ENCODE data around the gene FAM83F. TPM values are rescaled to one million over a fixed set of nuclear protein-coding genes. Genes with fewer than 3 reads are reported as not detected.
"Not testable (repeated sequence)": the region's sequence is repeated elsewhere in the genome, so short reads cannot be mapped to it uniquely, and the experiment has no call there.

Gene FAM83F
- polyA plus RNA-seq, 1 donor, result 10.7 TPM

- H3K4me3 ChIP-seq (ENCODE audit: low read length); H3K9me3 ChIP-seq (ENCODE audit: control insufficient read depth, low read depth, low read length); H3K36me3 ChIP-seq (ENCODE audit: control insufficient read depth, insufficient read depth, low read length); H3K27ac ChIP-seq (ENCODE audit: low read length); DNase-seq: not testable (repeated sequence)
- Histone ChIP-seq H3K4me1 (ENCODE audit: control insufficient read depth, insufficient read depth, low read length) (peaks cover 46% of the 10 kb centered on the region), H3K27me3 (ENCODE audit: control insufficient read depth, insufficient read depth, low read length) (peaks cover 12% of the 10 kb centered on the region)
- WGBS (ENCODE audit: insufficient coverage, low lambda C conversion rate), result 100% methylated on average over 1 of the region's 7 CpGs
Observed at GRCh38 chr22:39992894-39993293, 1.9 kb upstream of the FAM83F start.

DNA sequence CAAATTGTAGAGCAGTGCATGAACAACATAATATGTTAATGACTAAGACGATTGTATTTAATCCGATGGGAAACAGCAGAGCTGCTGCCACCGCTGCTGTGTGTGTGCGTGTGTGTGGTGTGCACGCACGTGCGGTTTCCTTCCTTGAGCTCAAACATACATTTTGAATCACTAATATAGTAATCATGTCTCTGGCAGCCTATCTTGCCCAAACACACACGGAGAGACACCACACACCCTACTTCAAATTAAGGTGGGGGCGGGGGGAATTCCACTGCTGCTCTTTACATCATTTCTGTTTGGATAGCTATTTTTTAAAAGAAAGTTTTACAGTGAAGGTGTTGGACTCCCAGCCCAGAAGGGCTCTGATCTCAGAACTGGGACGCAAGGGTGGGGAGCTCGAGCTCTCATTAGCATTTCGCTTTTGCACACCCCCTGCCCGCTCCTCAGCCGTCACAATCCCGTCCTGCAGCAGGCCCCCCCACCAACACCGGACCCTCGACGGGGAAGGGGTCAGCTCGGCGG lies 651 bp upstream of the FAM83F start:
- Histone ChIP-seq H3K27ac (ENCODE audit: low read length) (no peak overlapping the region), H3K27me3 (ENCODE audit: control insufficient read depth, insufficient read depth, low read length) (peaks cover 12% of the 10 kb centered on the region), H3K9me3 (ENCODE audit: control insufficient read depth, low read depth, low read length) (no peaks in the 10 kb centered on the region), H3K4me3 (ENCODE audit: low read length) (no peak overlapping the region), H3K4me1 (ENCODE audit: control insufficient read depth, insufficient read depth, low read length) (peaks cover 56% of the 10 kb centered on the region), H3K36me3 (ENCODE audit: control insufficient read depth, insufficient read depth, low read length) (no peaks in the 10 kb centered on the region)
- no CpG with 5 or more reads among the region's 20 CpGs for WGBS (ENCODE audit: insufficient coverage, low lambda C conversion rate)
- DNase-seq, result no peak

DNA sequence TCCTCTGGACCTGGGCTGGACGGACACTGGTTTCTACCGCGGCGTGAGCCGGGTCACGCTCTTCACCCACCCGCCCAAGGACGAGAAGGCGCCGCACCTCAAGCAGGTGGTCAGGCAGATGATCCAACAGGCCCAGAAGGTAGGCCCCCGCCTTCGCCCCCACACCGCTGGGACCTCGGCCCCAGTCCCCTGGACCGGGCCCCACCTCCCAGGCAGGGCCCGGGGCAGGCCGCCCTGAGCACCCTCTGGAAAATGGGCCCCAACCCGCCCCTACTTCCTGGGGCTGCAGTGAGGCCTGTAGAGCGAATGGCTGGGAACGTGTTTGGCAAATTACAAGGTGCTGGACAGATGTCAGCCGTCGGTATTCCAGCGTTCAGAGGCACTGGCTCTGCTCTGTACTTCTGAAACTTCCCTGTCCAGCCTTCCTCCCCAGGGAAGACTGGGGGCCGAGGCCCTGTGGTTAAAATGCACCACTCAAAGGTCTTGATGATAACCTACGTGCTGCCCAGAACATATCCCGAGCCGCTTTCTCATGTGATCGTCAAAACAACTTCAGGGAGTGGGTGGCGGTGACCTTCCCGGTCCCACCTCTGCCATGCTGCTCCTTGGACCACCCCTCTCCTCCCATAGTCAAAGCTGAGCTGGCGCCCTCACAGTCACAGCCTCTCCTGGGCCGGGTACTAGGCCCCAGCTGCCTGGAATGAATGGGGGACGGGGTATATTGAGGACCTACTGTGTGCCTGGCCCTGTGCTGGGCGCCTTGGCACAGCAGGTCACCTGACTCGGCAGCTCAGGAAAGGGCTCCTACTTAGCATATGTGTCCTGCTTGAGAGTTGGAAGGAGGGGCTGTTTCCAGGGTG lies 869 bp downstream of the FAM83F start:
- Histone ChIP-seq H3K9me3 (ENCODE audit: control insufficient read depth, low read depth, low read length) (no peaks in the 10 kb centered on the region), H3K27ac (ENCODE audit: low read length) (peak overlapping the region; percentile 66), H3K36me3 (ENCODE audit: control insufficient read depth, insufficient read depth, low read length) (no peaks in the 10 kb centered on the region), H3K4me1 (ENCODE audit: control insufficient read depth, insufficient read depth, low read length) (peaks cover 56% of the 10 kb centered on the region), H3K27me3 (ENCODE audit: control insufficient read depth, insufficient read depth, low read length) (peaks cover 12% of the 10 kb centered on the region), H3K4me3 (ENCODE audit: low read length) (peak overlapping the region; percentile 59)
- peak in 1 of 2 donors; percentile 75 for DNase-seq
- WGBS (ENCODE audit: insufficient coverage, low lambda C conversion rate), result no CpG with 5 or more reads among the region's 35 CpGs

DNA sequence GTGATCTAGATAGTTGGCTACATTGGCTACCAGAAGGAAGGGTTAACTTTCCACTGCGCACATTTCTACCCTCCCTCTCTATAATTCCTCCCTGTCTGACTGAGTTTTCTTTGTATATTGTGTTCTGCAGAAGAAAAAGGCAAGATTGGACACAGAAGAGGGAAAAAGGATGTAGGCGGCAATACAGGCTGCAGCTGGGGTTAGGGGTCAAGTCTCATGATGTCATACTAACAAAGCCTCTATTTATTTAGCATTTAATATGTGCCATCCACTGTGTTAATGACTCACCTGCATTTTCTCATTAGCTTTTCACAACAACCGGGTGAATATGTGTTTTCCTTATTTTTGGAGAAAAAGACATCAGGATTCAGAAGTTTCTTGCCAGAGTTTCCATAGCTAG lies 2.0 kb downstream of the FAM83F start:
- 50% methylated on average over 1 of the region's 3 CpGs for whole genome bisulfite sequencing (ENCODE audit: insufficient coverage, low lambda C conversion rate)
- DNase-seq, result no peak
- Histone ChIP-seq H3K4me1 (ENCODE audit: control insufficient read depth, insufficient read depth, low read length) (peaks cover 57% of the 10 kb centered on the region), H3K4me3 (ENCODE audit: low read length) (peak overlapping the region; percentile 59), H3K27ac (ENCODE audit: low read length) (peak overlapping the region; percentile 66), H3K9me3 (ENCODE audit: control insufficient read depth, low read depth, low read length) (no peaks in the 10 kb centered on the region), H3K27me3 (ENCODE audit: control insufficient read depth, insufficient read depth, low read length) (peaks cover 12% of the 10 kb centered on the region), H3K36me3 (ENCODE audit: control insufficient read depth, insufficient read depth, low read length) (no peaks in the 10 kb centered on the region)

- Histone ChIP-seq H3K27ac (ENCODE audit: low read length) (peak overlapping the region; percentile 80), H3K9me3 (ENCODE audit: control insufficient read depth, low read depth, low read length) (no peaks in the 10 kb centered on the region), H3K36me3 (ENCODE audit: control insufficient read depth, insufficient read depth, low read length) (no peaks in the 10 kb centered on the region), H3K4me1 (ENCODE audit: control insufficient read depth, insufficient read depth, low read length) (peaks cover 63% of the 10 kb centered on the region), H3K27me3 (ENCODE audit: control insufficient read depth, insufficient read depth, low read length) (peaks cover 12% of the 10 kb centered on the region), H3K4me3 (ENCODE audit: low read length) (peak overlapping the region; percentile 59)
- no peak for DNase-seq
- 100% methylated on average over 1 of the region's 3 CpGs for WGBS (ENCODE audit: insufficient coverage, low lambda C conversion rate)
Observed at GRCh38 chr22:39997421-39997820, 2.7 kb downstream of the FAM83F start.

GRCh38 chr22:39997939-39998726 lies 3.4 kb downstream of the FAM83F start:
- H3K27me3 ChIP-seq (ENCODE audit: control insufficient read depth, insufficient read depth, low read length), result peaks cover 12% of the 10 kb centered on the region
- peak overlapping the region; percentile 80 for H3K27ac ChIP-seq (ENCODE audit: low read length)
- peaks cover 64% of the 10 kb centered on the region for H3K4me1 ChIP-seq (ENCODE audit: control insufficient read depth, insufficient read depth, low read length)
- DNase-seq, result peak in 1 of 2 donors; percentile 68
- no peaks in the 10 kb centered on the region for H3K9me3 ChIP-seq (ENCODE audit: control insufficient read depth, low read depth, low read length)
- H3K36me3 ChIP-seq (ENCODE audit: control insufficient read depth, insufficient read depth, low read length), result no peaks in the 10 kb centered on the region
- H3K4me3 ChIP-seq (ENCODE audit: low read length), result no peak overlapping the region
- 83% methylated on average over 1 of the region's 11 CpGs for whole genome bisulfite sequencing (ENCODE audit: insufficient coverage, low lambda C conversion rate)

DNA sequence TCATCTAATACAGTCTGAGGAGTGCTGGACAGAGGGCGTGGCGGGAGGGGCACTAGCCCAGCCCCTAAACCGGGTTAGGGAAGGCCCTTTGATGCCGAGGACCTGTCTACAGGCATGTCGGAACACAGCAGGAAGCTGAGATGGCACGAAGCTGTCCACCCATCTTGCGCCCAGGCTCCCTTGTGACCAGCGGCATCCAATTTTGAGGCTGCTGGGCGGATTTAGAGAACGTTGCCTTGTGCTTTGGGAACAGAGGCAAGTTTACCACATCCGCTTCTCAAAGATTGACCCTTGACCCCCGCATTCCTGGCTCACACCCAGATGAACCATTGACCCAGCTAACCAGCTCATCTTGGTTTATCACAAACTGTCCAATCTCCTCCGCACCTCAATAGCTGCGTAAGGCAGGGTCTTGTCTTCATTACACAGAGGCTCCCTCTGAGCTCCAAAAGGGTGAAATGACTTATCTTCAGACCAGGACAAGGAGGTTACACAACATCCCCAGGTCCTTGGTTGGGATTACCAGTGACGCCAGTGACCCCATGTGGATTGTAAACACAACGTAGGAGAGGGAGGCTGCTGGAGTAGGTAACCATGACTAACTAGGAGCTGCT lies 4.5 kb downstream of the FAM83F start:
- Histone ChIP-seq H3K27ac (ENCODE audit: low read length) (peak overlapping the region; percentile 80), H3K36me3 (ENCODE audit: control insufficient read depth, insufficient read depth, low read length) (no peaks in the 10 kb centered on the region), H3K27me3 (ENCODE audit: control insufficient read depth, insufficient read depth, low read length) (peaks cover 6% of the 10 kb centered on the region), H3K9me3 (ENCODE audit: control insufficient read depth, low read depth, low read length) (no peaks in the 10 kb centered on the region), H3K4me1 (ENCODE audit: control insufficient read depth, insufficient read depth, low read length) (peaks cover 59% of the 10 kb centered on the region), H3K4me3 (ENCODE audit: low read length) (no peak overlapping the region)
- peak; percentile 84 to 93 for DNase-seq
- no CpG with 5 or more reads among the region's 16 CpGs for WGBS (ENCODE audit: insufficient coverage, low lambda C conversion rate)

GRCh38 chr22:40000171-40000570 lies 5.4 kb downstream of the FAM83F start:
- peaks cover 4% of the 10 kb centered on the region for H3K27me3 ChIP-seq (ENCODE audit: control insufficient read depth, insufficient read depth, low read length)
- peak overlapping the region; percentile 80 for H3K27ac ChIP-seq (ENCODE audit: low read length)
- H3K4me1 ChIP-seq (ENCODE audit: control insufficient read depth, insufficient read depth, low read length), result peaks cover 57% of the 10 kb centered on the region
- WGBS (ENCODE audit: insufficient coverage, low lambda C conversion rate), result 100% methylated on average over 1 of the region's 5 CpGs
- H3K4me3 ChIP-seq (ENCODE audit: low read length), result no peak overlapping the region
- H3K9me3 ChIP-seq (ENCODE audit: control insufficient read depth, low read depth, low read length), result no peaks in the 10 kb centered on the region
- H3K36me3 ChIP-seq (ENCODE audit: control insufficient read depth, insufficient read depth, low read length), result peaks cover 5% of the 10 kb centered on the region
- no peak for DNase-seq

DNA sequence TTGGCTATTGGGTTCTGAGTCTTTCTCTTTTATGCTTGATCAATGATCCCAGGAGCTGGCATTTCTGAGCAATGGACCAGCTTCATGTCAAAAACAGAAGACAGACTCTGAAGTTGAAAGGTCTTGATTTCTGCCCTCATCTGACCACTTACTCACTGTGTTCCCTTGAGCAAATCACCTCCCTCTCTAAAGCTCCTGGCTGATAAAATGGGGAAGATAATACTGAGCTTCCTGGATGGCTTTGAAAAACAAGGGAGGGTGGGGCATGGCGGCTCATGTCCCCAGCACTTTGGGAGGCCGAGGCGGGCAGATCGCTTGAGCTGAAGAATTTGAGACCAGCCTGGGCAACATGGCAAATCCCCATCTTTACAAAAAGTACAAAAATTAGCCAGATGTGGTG lies 6.4 kb downstream of the FAM83F start:
- no peak overlapping the region for H3K27ac ChIP-seq (ENCODE audit: low read length)
- no CpG with 5 or more reads among the region's 4 CpGs for WGBS (ENCODE audit: insufficient coverage, low lambda C conversion rate)
- no peak overlapping the region for H3K4me3 ChIP-seq (ENCODE audit: low read length)
- peaks cover 57% of the 10 kb centered on the region for H3K4me1 ChIP-seq (ENCODE audit: control insufficient read depth, insufficient read depth, low read length)
- H3K27me3 ChIP-seq (ENCODE audit: control insufficient read depth, insufficient read depth, low read length), result no peaks in the 10 kb centered on the region
- DNase-seq, result no peak
- H3K36me3 ChIP-seq (ENCODE audit: control insufficient read depth, insufficient read depth, low read length), result peaks cover 5% of the 10 kb centered on the region
- no peaks in the 10 kb centered on the region for H3K9me3 ChIP-seq (ENCODE audit: control insufficient read depth, low read depth, low read length)
